Right ventricle myocardium inferior (tissue), 1 donor: ENCODE data around the gene THADA. TPM values are rescaled to one million over a fixed set of nuclear protein-coding genes. Genes with fewer than 3 reads are reported as not detected.

Experiments
- ATAC-seq: fragments of 200-7000 bp; cut with Tn5 transposase; one replicate; pipeline ENCODE4 v1.9.1; 2020; ENCODE audit warnings: mild to moderate bottlenecking, moderate library complexity
- DNase-seq: peaks from one replicate; pipeline ENCODE4 v3.0.0; 2021; ENCODE audit errors: missing footprints
- intact Hi-C: fragments of 100-400 bp; cut with DNase I; formaldehyde crosslinking; loops from one replicate; pipeline ENCODE4 v1.11.0; 2022
- total RNA-seq: library from RNA; stranded (reverse); fragmentation: NEBNext Ultra II Directional; extraction: Animal tissue kit (Norgen Biotek cat#: 25700); gene quantifications from one replicate; pipeline ENCODE4 v1.2.1, GENCODE V29; 2021
- donor health status: DM: no; HTN: yes; CAD: no; lungs with severe emphysema.

The THADA gene
- total RNA-seq, 1 donor from 2014 or later = 10.5 TPM

GRCh38 chr2:43270461-43270860 is 325.4 kb downstream of the THADA start:
- DNase-seq (no peak), ATAC-seq (no peak)
- intact Hi-C loops = no loop called here

- intact Hi-C loops = loop anchor here (2.0 to 5.0 kb wide), 2 partner anchors 63 to 213 kb away; no protein-coding TSS in a partner anchor
- DNase-seq = peak; percentile 74
Measured at GRCh38 chr2:43269706-43270105, 326.1 kb downstream of the THADA start.

GRCh38 chr2:43269074-43269572 is 326.7 kb downstream of the THADA start:
- DNase-seq = peak; percentile 93
- intact Hi-C loops = loop anchor here (2.0 to 5.0 kb wide), 2 partner anchors 64 to 213 kb away; no protein-coding TSS in a partner anchor

More at GRCh38 chr2:43269706-43270105, 326.1 kb downstream of the THADA start:
- peak; percentile 88 for ATAC-seq

GRCh38 chr2:43268066-43268953 is 327.5 kb downstream of the THADA start:
- no peak for DNase-seq
- intact Hi-C loops = loop anchor here (2.0 to 5.0 kb wide), 2 partner anchors 64 to 214 kb away; no protein-coding TSS in a partner anchor
- ATAC-seq = no peak

More at GRCh38 chr2:43269074-43269572, 326.7 kb downstream of the THADA start:
- ATAC-seq = peak; percentile 86

GRCh38 chr2:43267381-43267780 is 328.5 kb downstream of the THADA start:
- ATAC-seq (no peak), DNase-seq (no peak)
- intact Hi-C loops = loop anchor here (5.0 kb wide), 1 partner anchor 215 kb away; no protein-coding TSS in a partner anchor

GRCh38 chr2:43266711-43267111 is 329.1 kb downstream of the THADA start:
- intact Hi-C loops = loop anchor here (5.0 kb wide), 1 partner anchor 216 kb away; no protein-coding TSS in a partner anchor
- DNase-seq (peak; percentile 81), ATAC-seq (no peak)

GRCh38 chr2:43265421-43265820 is 330.4 kb downstream of the THADA start:
- DNase-seq (no peak), ATAC-seq (peak; percentile 30)
- intact Hi-C loops = loop anchor here (5.0 kb wide), 1 partner anchor 217 kb away; no protein-coding TSS in a partner anchor

- ATAC-seq = peak; percentile 25
- DNase-seq = peak; percentile 86
- intact Hi-C loops = loop anchor here (5.0 kb wide), 1 partner anchor 217 kb away; no protein-coding TSS in a partner anchor
Measured at GRCh38 chr2:43265001-43265400, 330.8 kb downstream of the THADA start.

- intact Hi-C loops = no loop called here
- no peak for DNase-seq
- no peak for ATAC-seq
Measured at GRCh38 chr2:43262951-43263350, 332.9 kb downstream of the THADA start.

- ATAC-seq (no peak), DNase-seq (no peak)
- intact Hi-C loops = no loop called here
Measured at GRCh38 chr2:43262239-43262638, 333.6 kb downstream of the THADA start.

GRCh38 chr2:43259512-43259911 is 336.3 kb downstream of the THADA start:
- intact Hi-C loops = no loop called here
- ATAC-seq (no peak), DNase-seq (no peak)

GRCh38 chr2:43258547-43259156 is 337.2 kb downstream of the THADA start:
- DNase-seq (no peak), ATAC-seq (no peak)
- intact Hi-C loops = no loop called here

GRCh38 chr2:43255296-43255910 is 340.4 kb downstream of the THADA start:
- intact Hi-C loops = no loop called here
- no peak for DNase-seq
- no peak for ATAC-seq

GRCh38 chr2:43254331-43254730 is 341.5 kb downstream of the THADA start:
- no peak for ATAC-seq
- no peak for DNase-seq
- intact Hi-C loops = no loop called here

- DNase-seq = no peak
- intact Hi-C loops = no loop called here
- ATAC-seq = peak; percentile 79
Measured at GRCh38 chr2:43251171-43251731, 344.6 kb downstream of the THADA start.

GRCh38 chr2:43250015-43250414 is 345.8 kb downstream of the THADA start:
- intact Hi-C loops = no loop called here
- no peak for DNase-seq
- no peak for ATAC-seq

- intact Hi-C loops = no loop called here
- DNase-seq (no peak), ATAC-seq (no peak)
Measured at GRCh38 chr2:43248621-43249020, 347.2 kb downstream of the THADA start.

GRCh38 chr2:43246641-43247040 is 349.2 kb downstream of the THADA start:
- intact Hi-C loops = no loop called here

GRCh38 chr2:43241558-43241957 is 354.3 kb downstream of the THADA start:
- DNase-seq (no peak), ATAC-seq (no peak)
- intact Hi-C loops = no loop called here

More at GRCh38 chr2:43246641-43247040, 349.2 kb downstream of the THADA start:
- no peak for ATAC-seq
- DNase-seq = no peak
